GM12865 (cell line): ENCODE data around the gene EHD1.

ENCODE experiments used
- DNase-seq: peaks from one replicate; pipeline ENCODE4 v3.0.0; 2010; ENCODE audit warnings: low read depth
- H3K4me3 ChIP-seq: 2 replicates; pipeline ENCODE4 v1.5.1; 2011; ENCODE audit warnings: mild to moderate bottlenecking, low read depth, low read length, control low read depth
- TF ChIP-seq, protein P1 (sequence below): IDR thresholded peaks from 2 replicates; pipeline ENCODE4 v1.5.1; 2011; ENCODE audit warnings: low read length, control low read depth, low read depth, inconsistent platforms; ENCODE audit not compliant: insufficient read depth; ENCODE audit errors: missing control alignments

Gene EHD1

DNA sequence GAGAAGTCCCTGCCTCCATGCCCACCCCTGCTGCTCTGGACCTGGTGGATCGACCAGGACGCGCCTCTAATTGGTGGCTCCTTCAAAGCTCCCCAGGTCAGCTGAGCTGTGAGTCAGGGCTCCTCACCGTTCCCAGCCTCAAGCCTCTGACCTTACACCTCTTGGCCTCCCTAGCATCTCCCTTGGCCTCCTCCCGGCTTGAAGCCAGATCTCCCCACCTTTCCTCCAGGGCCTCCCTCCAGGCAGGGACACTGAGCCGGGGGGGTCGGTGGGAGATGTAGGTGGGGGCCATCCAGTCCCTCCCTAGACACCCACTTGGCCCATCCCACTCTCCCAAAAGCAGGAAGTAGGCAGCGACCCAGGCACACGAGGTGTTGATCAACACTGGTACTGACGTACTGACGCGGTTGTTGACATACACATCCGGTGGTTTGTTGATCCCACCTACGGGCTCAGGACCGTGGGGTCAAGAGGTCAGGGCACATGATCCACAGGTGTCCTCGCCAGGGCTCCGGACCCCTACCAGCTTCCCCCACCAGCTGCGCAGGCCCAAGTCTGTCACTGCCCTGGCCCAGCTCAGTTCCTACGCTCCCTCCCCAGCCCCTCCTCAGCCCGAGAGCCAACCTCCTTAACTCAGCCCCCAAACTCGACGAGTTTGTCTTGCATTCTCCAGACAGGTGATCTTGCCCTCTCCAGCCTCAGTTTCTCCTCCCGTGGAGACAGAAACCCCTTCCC lies 37.8 kb upstream of the EHD1 start:
- TF ChIP-seq, protein P1, sequence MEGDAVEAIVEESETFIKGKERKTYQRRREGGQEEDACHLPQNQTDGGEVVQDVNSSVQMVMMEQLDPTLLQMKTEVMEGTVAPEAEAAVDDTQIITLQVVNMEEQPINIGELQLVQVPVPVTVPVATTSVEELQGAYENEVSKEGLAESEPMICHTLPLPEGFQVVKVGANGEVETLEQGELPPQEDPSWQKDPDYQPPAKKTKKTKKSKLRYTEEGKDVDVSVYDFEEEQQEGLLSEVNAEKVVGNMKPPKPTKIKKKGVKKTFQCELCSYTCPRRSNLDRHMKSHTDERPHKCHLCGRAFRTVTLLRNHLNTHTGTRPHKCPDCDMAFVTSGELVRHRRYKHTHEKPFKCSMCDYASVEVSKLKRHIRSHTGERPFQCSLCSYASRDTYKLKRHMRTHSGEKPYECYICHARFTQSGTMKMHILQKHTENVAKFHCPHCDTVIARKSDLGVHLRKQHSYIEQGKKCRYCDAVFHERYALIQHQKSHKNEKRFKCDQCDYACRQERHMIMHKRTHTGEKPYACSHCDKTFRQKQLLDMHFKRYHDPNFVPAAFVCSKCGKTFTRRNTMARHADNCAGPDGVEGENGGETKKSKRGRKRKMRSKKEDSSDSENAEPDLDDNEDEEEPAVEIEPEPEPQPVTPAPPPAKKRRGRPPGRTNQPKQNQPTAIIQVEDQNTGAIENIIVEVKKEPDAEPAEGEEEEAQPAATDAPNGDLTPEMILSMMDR, result no peak
- DNase-seq, result peak; percentile 73
- peak overlapping the region; percentile 64 for H3K4me3 ChIP-seq

DNA sequence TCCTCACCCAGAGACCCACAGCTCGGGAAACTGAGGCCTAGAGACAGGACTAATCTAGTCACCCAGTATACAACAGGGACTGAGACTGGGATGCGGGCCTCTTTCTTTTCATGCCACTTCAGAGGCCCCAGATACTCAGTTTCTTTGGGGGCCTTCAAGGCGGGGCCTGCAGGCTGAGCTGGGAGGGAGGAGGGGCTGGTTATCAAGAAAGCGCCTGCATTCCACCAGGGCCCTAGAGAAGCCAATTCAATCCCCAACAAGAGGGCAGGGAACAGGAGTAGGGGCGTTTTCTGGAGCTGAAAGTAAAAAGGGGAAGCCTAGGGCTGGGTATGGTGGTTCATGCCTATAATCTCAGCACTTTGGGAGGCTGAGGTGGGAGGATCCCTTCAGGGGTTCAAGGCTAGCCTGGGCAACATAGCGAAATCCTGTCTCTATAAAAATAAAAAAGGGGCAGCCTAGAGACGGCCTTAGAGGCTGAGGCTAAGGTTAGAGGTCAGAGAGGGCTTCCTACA lies 37.0 kb upstream of the EHD1 start:
- TF ChIP-seq, protein P1, result no peak
- DNase-seq, result no peak
- peak overlapping the region; percentile 64 for H3K4me3 ChIP-seq

DNA sequence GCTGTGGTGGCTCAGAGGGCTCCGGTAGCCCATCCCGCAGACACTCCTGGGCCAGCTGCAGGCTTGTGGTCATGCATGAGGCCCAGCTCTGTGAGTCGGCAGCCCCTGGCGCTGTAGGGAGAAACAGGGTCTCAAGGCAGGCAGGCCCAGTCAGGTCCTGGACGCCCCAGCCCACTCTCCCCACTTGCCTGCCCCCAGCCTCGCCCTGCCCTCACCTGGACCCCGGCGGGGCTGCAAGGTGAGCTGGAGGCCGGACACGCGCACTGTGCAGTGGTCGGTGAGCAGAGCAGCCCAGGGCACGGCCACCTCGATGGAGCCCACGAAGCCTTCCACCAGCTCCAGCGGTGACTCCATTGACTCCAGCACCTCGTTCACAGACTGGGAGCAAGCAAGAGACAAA lies 35.7 kb upstream of the EHD1 start:
- TF ChIP-seq, protein P1, result no peak

DNA sequence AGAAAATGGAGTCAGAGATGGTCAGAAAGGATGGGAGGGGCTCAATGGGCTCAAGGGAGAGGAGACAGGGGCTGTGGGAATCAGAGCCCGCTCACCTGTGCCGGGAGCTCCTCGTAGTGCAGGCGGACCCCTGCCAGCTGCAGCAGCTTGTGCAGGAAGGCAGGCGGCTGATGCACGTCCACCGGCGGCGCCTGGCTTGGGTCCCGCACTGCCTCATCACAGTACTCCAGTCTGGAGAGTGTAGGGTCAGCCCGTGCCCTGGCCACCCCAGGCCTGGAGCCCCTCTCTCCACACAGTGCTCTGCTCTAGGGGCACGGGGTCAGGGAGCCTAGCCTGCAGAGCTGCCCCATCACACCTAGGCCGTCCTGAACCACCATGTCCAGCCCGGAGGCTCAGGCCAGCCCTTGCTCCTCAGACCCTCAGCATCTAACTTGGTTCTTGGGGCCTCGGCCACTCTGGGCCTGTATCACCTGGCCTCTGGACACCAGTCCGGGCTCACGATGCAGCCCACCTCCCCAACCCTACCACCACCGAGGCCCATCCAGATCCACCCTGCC lies 34.8 kb upstream of the EHD1 start:
- no peak for DNase-seq
- TF ChIP-seq, protein P1, result no peak
- H3K4me3 ChIP-seq, result no peak overlapping the region

More for the DNA sequence above, 35.7 kb upstream of the EHD1 start:
- no peak for DNase-seq
- no peak overlapping the region for H3K4me3 ChIP-seq

DNA sequence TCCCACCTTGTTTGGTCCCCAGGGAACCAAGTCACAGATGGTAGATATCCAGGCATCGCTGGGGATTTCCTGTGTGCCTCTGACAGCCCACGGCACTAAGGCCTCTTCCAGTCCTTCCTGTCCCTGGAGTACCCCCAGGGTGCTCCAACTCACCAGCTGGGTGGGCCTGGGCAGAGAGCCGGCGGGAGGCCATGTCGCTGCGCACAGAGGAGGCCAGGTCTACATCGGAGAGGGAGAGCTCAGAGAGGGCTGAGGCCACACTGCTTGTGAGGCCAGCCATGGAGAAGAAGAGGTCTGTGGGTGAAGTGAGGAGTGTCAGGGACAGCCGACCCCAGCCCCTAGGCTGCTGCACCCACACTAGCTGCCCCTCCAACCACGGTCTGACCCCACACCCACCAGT lies 33.3 kb upstream of the EHD1 start:
- TF ChIP-seq, protein P1, result no peak
- no peak for DNase-seq
- no peak overlapping the region for H3K4me3 ChIP-seq

DNA sequence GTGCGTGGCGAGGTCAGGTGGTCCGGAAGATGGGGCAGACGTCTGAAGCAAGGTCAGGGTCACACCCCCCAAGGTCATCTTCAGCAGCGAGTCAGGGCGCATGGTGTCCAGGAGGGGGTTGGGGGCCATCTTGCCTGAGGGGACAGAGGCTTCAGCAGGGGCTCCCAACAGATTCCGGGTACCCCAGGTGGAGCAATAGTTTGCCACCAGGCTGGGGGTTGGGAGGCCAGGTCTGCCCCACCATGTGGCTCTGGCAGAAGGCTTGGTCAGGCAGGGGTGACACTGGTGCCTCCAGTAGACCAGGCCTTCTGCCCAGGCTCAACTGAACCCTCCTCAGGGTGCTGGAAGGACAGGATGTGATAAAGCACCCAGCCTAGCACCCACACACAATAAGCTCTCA lies 32.7 kb upstream of the EHD1 start:
- no peak for DNase-seq
- TF ChIP-seq, protein P1, result no peak
- no peak overlapping the region for H3K4me3 ChIP-seq

DNA sequence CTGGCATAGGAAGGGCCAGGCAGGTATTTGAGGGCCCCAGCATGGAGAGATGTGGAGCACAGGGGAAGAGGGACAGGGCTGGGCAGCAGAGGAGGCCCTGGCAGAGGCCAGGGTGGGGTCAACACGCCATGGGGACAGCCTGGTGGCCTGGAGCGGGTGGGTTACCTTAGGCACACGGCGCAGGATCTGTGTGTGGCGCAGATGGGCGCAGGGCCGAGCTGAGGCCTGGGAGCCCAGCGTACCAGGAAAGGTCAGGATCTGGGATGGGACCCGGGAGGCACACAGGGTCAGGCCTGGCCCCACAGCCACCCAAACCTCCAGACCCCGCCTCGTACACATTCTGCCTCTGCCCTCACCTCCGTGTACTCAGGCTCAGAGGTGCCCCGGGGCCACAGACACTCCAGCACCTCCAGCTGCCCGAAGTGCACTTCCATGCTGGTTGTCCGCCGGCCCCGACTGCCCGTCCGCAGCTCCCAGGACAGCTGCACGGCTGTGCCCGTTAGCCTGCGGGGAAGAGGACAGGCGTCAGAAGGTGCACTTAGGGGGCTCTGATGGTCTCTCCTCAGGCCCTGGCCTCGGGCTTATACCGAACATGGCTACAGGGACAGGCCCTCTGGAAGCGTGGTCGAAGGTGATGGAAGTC lies 32.2 kb upstream of the EHD1 start:
- TF ChIP-seq, protein P1, result no peak
- no peak for DNase-seq
- H3K4me3 ChIP-seq, result no peak overlapping the region
